Osteoblast (primary cell): ENCODE measurements around the gene LOXL3. TPM values are rescaled to one million over a fixed set of nuclear protein-coding genes. Genes with fewer than 3 reads are reported as not detected.

Source experiments
- DNase-seq: peaks from one replicate; pipeline ENCODE4 v3.0.0; 2011; ENCODE audit warnings: low spot score, mixed read lengths; ENCODE audit not compliant: insufficient read length; ENCODE audit errors: missing footprints
- H2AFZ ChIP-seq: 2 replicates; pipeline ENCODE4 v1.6.0; 2011; ENCODE audit warnings: mild to moderate bottlenecking, low read length
- H3K27ac ChIP-seq: 2 replicates; pipeline ENCODE4 v1.5.1; 2011; ENCODE audit warnings: mild to moderate bottlenecking, low read depth, low read length, moderate library complexity
- H3K27me3 ChIP-seq: 2 replicates; pipeline ENCODE4 v1.6.0; 2012; ENCODE audit warnings: mild to moderate bottlenecking, control low read depth, inconsistent platforms, low read length, moderate library complexity; ENCODE audit not compliant: insufficient read depth
- H3K36me3 ChIP-seq: 2 replicates; pipeline ENCODE4 v1.5.1; 2011; ENCODE audit warnings: mild to moderate bottlenecking, low read length, control low read depth, moderate library complexity; ENCODE audit not compliant: insufficient read depth
- H3K4me1 ChIP-seq: 2 replicates; pipeline ENCODE4 v1.5.1; 2011; ENCODE audit warnings: mild to moderate bottlenecking, low read length, control low read depth, moderate library complexity; ENCODE audit not compliant: insufficient read depth
- H3K4me2 ChIP-seq: 2 replicates; pipeline ENCODE4 v1.6.0; 2011; ENCODE audit warnings: mild to moderate bottlenecking, low read length; ENCODE audit not compliant: insufficient read depth
- H3K4me3 ChIP-seq: fragments of 200-600 bp; sonication (generic); 3 replicates; pipeline ENCODE4 v1.5.1; 2012; ENCODE audit warnings: mild to moderate bottlenecking, low read length, inconsistent platforms; ENCODE audit not compliant: insufficient read depth
- H3K79me2 ChIP-seq: 2 replicates; pipeline ENCODE4 v1.6.0; 2012; ENCODE audit warnings: mild to moderate bottlenecking, low read length, control low read depth, inconsistent platforms; ENCODE audit not compliant: insufficient read depth
- H3K9me3 ChIP-seq: 2 replicates; pipeline ENCODE4 v1.5.1; 2011; ENCODE audit warnings: low read depth, low read length, control low read depth
- H4K20me1 ChIP-seq: 2 replicates; pipeline ENCODE4 v1.6.0; 2012; ENCODE audit warnings: mild to moderate bottlenecking, low read length, control low read depth; ENCODE audit not compliant: insufficient read depth
- total RNA-seq: library from RNA; depleted of rRNA; stranded (reverse); fragments of >200 nt; gene quantifications from 2 replicates; pipeline ENCODE4 v1.2.3, GENCODE V29; 2012
- TF ChIP-seq, protein P1 (sequence below): IDR thresholded peaks from 2 replicates; pipeline ENCODE4 v1.5.1; 2011; ENCODE audit warnings: mild to moderate bottlenecking, low read depth, low read length, moderate library complexity; ENCODE audit errors: extremely low read depth

Gene LOXL3
- total RNA-seq, 1 donor, result 97.4 TPM

GRCh38 chr2:74544634-74545033 lies 9.1 kb downstream of the LOXL3 start:
- TF ChIP-seq, protein P1, sequence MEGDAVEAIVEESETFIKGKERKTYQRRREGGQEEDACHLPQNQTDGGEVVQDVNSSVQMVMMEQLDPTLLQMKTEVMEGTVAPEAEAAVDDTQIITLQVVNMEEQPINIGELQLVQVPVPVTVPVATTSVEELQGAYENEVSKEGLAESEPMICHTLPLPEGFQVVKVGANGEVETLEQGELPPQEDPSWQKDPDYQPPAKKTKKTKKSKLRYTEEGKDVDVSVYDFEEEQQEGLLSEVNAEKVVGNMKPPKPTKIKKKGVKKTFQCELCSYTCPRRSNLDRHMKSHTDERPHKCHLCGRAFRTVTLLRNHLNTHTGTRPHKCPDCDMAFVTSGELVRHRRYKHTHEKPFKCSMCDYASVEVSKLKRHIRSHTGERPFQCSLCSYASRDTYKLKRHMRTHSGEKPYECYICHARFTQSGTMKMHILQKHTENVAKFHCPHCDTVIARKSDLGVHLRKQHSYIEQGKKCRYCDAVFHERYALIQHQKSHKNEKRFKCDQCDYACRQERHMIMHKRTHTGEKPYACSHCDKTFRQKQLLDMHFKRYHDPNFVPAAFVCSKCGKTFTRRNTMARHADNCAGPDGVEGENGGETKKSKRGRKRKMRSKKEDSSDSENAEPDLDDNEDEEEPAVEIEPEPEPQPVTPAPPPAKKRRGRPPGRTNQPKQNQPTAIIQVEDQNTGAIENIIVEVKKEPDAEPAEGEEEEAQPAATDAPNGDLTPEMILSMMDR, result no peak
- H2AFZ ChIP-seq, result no peak overlapping the region
- DNase-seq, result peak; percentile 48
- no peaks in the 10 kb centered on the region for H4K20me1 ChIP-seq
- no peaks in the 10 kb centered on the region for H3K27me3 ChIP-seq
- H3K4me1 ChIP-seq, result peaks cover 18% of the 10 kb centered on the region
- peaks cover 50% of the 10 kb centered on the region for H3K36me3 ChIP-seq
- no peak overlapping the region for H3K4me2 ChIP-seq
- H3K27ac ChIP-seq, result no peak overlapping the region
- peaks cover 44% of the 10 kb centered on the region for H3K79me2 ChIP-seq
- H3K4me3 ChIP-seq, result no peak overlapping the region
- H3K9me3 ChIP-seq, result no peaks in the 10 kb centered on the region

DNA sequence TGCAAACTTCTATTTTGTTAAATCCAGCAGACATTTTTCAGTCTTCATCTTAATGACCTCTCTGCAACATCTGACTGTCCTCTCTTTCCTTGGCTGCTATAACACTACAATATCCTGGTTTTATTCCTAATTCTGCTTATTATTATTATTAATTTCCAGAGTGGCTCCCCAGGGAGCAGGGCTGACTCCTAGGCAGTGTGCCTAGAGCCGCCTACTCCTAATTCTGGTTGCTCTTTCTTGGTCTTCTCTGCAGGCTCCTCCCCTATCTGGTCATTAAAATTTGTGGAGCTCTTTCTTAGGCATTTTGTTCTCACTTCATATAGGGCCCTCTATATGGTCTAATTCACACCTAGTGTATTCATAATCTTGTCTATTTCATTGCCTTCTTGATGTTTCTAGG lies 10.8 kb downstream of the LOXL3 start:
- Histone ChIP-seq H4K20me1 (no peaks in the 10 kb centered on the region), H3K9me3 (no peaks in the 10 kb centered on the region), H3K4me3 (no peak overlapping the region), H3K79me2 (peaks cover 35% of the 10 kb centered on the region), H3K4me1 (peaks cover 5% of the 10 kb centered on the region), H3K27ac (no peak overlapping the region), H3K36me3 (peaks cover 56% of the 10 kb centered on the region), H2AFZ (no peak overlapping the region), H3K27me3 (no peaks in the 10 kb centered on the region), H3K4me2 (no peak overlapping the region)
- DNase-seq, result peak; percentile 66
- TF ChIP-seq, protein P1, result no peak

DNA sequence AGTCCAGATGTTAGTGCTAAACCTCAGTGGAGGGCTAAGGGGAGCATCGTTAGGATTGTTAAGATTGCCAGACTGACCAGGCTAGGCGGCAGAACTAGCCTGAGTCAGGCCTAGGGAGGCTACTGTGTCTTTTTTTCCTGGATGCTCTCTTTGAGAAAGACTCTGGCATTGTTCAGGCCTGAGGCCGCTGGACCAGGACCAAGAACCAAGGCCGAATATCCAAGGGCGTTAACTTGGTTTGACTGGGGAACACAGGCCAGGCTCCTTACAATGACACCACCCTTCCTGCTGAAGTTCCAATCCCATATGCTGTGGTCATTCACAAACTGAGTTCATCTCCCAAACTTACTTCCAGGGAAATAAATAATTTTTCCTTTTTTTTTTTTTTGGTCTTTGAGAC lies 13.5 kb downstream of the LOXL3 start:
- Histone ChIP-seq H3K27me3 (no peaks in the 10 kb centered on the region), H3K36me3 (peaks cover 62% of the 10 kb centered on the region), H3K79me2 (peaks cover 23% of the 10 kb centered on the region), H2AFZ (no peak overlapping the region), H4K20me1 (no peaks in the 10 kb centered on the region), H3K4me2 (no peak overlapping the region), H3K4me1 (peaks cover 5% of the 10 kb centered on the region), H3K27ac (no peak overlapping the region), H3K4me3 (no peak overlapping the region), H3K9me3 (no peaks in the 10 kb centered on the region)
- TF ChIP-seq, protein P1, result no peak
- peak; percentile 65 for DNase-seq

DNA sequence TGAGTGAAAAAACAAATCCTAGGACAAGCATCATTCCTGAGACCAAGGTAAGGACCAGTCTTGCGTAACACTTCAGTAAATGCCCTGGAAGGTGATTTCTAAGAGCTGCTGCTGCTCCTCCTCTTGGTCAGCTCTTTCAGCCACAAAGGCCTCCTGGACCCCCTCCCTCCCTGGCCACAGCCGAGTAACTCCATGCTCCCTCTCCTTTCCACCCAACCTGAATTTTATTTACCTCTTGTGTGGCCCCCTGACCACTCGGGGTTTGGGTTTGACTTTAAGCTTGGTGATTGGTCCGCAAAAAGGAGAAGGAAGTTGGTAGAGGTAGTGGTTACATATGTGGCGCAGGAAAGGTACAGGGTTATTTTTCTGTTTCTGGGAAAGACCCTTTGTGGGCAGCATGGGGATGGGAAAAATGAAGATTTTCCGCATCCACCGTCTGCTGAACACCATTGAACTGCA lies 14.8 kb downstream of the LOXL3 start:
- peaks cover 65% of the 10 kb centered on the region for H3K36me3 ChIP-seq
- H3K4me3 ChIP-seq, result no peak overlapping the region
- TF ChIP-seq, protein P1, result no peak
- no peaks in the 10 kb centered on the region for H3K9me3 ChIP-seq
- no peaks in the 10 kb centered on the region for H3K27me3 ChIP-seq
- no peak overlapping the region for H2AFZ ChIP-seq
- H4K20me1 ChIP-seq, result no peaks in the 10 kb centered on the region
- H3K4me1 ChIP-seq, result peaks cover 5% of the 10 kb centered on the region
- H3K79me2 ChIP-seq, result peaks cover 15% of the 10 kb centered on the region
- peak; percentile 55 for DNase-seq
- no peak overlapping the region for H3K27ac ChIP-seq
- H3K4me2 ChIP-seq, result no peak overlapping the region
